GM12878 (cell line): ENCODE measurements around the gene RAD51B.

Experiments
- IKZF1 ChIP-seq: fragments of 450-650 bp; conservative IDR thresholded peaks from 2 replicates; pipeline ENCODE4 v1.6.1; 2017; ENCODE audit warnings: antibody characterized with exemption, mild to moderate bottlenecking
- POLR2A ChIP-seq: IDR thresholded peaks from 2 replicates; pipeline ENCODE4 v1.6.1; 2011; ENCODE audit warnings: low read depth, mild to moderate bottlenecking, low read length
- SIN3A ChIP-seq: IDR thresholded peaks from 2 replicates; pipeline ENCODE4 v1.6.1; 2012; ENCODE audit warnings: low read depth, low read length, improper control_type of control experiment
- SREBF2 ChIP-seq: IDR thresholded peaks from 2 replicates; pipeline ENCODE4 v1.6.1; 2012; ENCODE audit warnings: mild to moderate bottlenecking, low read length
- STAT3 ChIP-seq: IDR thresholded peaks from 2 replicates; pipeline ENCODE4 v1.6.1; 2011; ENCODE audit warnings: low read depth, low read length, improper control_type of control experiment
- TF ChIP-seq, protein P1 (sequence below), 3 experiments: IDR thresholded peaks in 2 of 3; conservative IDR thresholded peaks in 1 of 3; 2 replicates each; pipeline ENCODE4 v1.5.1; 2011; ENCODE audit warnings: low read depth in 3 of 3, low read length in 3 of 3, mild to moderate bottlenecking in 3 of 3, control low read depth in 2 of 3, moderate library complexity in 2 of 3, inconsistent platforms in 1 of 3, mixed read lengths in 1 of 3; ENCODE audit not compliant: control insufficient read depth in 2 of 3, insufficient read depth in 1 of 3; ENCODE audit errors: extremely low read depth in 1 of 3
- TF ChIP-seq, protein P2 (sequence below): IDR thresholded peaks from 2 replicates; pipeline ENCODE4 v1.6.1; 2012; ENCODE audit warnings: mild to moderate bottlenecking, low read depth, low read length

DNA sequence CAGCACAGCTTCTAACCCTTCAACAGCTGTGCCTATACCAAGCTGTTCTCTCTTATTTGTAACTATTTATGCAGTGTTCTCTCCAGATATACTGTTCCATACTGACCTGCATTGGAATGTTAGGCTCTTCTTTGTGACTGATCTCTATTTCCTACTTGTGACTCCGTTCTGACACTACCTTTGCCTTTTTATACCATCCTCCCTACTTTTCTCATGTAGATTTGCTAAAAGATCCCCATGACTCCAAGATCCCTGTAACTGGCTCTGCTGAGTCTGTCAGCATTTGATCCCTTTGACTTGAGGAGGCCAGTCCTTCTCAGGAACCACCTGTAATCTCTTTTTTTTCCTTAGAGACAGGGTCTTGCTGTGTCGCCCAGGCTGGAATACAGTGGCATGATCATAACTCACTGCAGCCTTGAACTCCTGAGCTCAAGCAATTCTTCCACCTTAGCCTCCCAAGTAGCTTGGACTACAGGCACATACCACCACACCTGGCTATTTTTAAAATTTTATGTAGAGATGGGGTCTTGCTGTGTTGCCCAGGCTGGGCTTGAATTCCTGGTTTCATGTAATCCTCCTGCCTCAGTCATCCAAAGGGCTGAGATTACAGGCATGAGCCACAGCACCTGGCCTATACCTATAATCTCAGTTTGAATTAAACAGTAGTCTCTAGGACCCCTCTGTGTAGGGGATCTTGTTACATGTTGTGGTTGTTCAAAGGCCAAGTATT is 605.0 kb downstream of the RAD51B start:
- TF ChIP-seq, protein P1, sequence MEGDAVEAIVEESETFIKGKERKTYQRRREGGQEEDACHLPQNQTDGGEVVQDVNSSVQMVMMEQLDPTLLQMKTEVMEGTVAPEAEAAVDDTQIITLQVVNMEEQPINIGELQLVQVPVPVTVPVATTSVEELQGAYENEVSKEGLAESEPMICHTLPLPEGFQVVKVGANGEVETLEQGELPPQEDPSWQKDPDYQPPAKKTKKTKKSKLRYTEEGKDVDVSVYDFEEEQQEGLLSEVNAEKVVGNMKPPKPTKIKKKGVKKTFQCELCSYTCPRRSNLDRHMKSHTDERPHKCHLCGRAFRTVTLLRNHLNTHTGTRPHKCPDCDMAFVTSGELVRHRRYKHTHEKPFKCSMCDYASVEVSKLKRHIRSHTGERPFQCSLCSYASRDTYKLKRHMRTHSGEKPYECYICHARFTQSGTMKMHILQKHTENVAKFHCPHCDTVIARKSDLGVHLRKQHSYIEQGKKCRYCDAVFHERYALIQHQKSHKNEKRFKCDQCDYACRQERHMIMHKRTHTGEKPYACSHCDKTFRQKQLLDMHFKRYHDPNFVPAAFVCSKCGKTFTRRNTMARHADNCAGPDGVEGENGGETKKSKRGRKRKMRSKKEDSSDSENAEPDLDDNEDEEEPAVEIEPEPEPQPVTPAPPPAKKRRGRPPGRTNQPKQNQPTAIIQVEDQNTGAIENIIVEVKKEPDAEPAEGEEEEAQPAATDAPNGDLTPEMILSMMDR (IDR thresholded peaks at IDR 0.05 in 2 of 3, conservative IDR thresholded peaks at IDR 0.05 in 1 of 3; ENCODE audit: control insufficient read depth in 2 of 3, extremely low read depth in 1 of 3, insufficient read depth in 1 of 3, low read depth in 3 of 3, low read length in 3 of 3) = no peak
- no peak for TF ChIP-seq POLR2A
- no peak for TF ChIP-seq STAT3
- no peak for TF ChIP-seq IKZF1
- TF ChIP-seq SIN3A = no peak
- TF ChIP-seq, protein P2, sequence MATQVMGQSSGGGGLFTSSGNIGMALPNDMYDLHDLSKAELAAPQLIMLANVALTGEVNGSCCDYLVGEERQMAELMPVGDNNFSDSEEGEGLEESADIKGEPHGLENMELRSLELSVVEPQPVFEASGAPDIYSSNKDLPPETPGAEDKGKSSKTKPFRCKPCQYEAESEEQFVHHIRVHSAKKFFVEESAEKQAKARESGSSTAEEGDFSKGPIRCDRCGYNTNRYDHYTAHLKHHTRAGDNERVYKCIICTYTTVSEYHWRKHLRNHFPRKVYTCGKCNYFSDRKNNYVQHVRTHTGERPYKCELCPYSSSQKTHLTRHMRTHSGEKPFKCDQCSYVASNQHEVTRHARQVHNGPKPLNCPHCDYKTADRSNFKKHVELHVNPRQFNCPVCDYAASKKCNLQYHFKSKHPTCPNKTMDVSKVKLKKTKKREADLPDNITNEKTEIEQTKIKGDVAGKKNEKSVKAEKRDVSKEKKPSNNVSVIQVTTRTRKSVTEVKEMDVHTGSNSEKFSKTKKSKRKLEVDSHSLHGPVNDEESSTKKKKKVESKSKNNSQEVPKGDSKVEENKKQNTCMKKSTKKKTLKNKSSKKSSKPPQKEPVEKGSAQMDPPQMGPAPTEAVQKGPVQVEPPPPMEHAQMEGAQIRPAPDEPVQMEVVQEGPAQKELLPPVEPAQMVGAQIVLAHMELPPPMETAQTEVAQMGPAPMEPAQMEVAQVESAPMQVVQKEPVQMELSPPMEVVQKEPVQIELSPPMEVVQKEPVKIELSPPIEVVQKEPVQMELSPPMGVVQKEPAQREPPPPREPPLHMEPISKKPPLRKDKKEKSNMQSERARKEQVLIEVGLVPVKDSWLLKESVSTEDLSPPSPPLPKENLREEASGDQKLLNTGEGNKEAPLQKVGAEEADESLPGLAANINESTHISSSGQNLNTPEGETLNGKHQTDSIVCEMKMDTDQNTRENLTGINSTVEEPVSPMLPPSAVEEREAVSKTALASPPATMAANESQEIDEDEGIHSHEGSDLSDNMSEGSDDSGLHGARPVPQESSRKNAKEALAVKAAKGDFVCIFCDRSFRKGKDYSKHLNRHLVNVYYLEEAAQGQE = no peak
- no peak for TF ChIP-seq SREBF2
